Spleen (tissue), 11 donors: ENCODE measurements around the gene SH2D5. TPM values are rescaled to one million over a fixed set of nuclear protein-coding genes. Genes with fewer than 3 reads are reported as not detected.

ENCODE experiments used
- DNase-seq: peaks from one replicate; pipeline ENCODE4 v3.0.0-alpha.2; 2020
- H3K27ac ChIP-seq, 8 donors: fragments of 200-600 bp; sonication (generic) in 7 of 8; 1 replicate in 4 of 8; 2 replicates in 4 of 8; pipeline versions ENCODE4 v1.5.0 to v1.8.0; 2016 to 2021; ENCODE audit warnings: inconsistent platforms in 4 of 8, mild to moderate bottlenecking in 4 of 8, moderate library complexity in 1 of 8
- H3K27me3 ChIP-seq, 7 donors: fragments of 200-600 bp; sonication (generic) in 6 of 7; replicated peaks in 1 of 7; 1 replicate in 4 of 7; 2 replicates in 3 of 7; pipeline versions ENCODE4 v1.5.0 to v1.8.0; 2016 to 2021; ENCODE audit warnings: inconsistent platforms in 3 of 7, mild to moderate bottlenecking in 1 of 7
- H3K36me3 ChIP-seq, 6 donors: fragments of 200-600 bp; sonication (generic) in 5 of 6; 1 replicate in 4 of 6; 2 replicates in 2 of 6; pipeline versions ENCODE4 v1.5.0 to v1.8.0; 2016 to 2021; ENCODE audit warnings: inconsistent platforms in 2 of 6
- H3K4me1 ChIP-seq, 6 donors: fragments of 200-600 bp; sonication (generic) in 5 of 6; 1 replicate in 3 of 6; 2 replicates in 3 of 6; pipeline versions ENCODE4 v1.5.0 to v1.8.0; 2016 to 2021; ENCODE audit warnings: inconsistent platforms in 3 of 6
- H3K4me3 ChIP-seq, 8 donors: fragments of 200-600 bp; sonication (generic) in 7 of 8; 1 replicate in 4 of 8; 2 replicates in 4 of 8; pipeline versions ENCODE4 v1.5.0 to v1.8.0; 2016 to 2021; ENCODE audit warnings: inconsistent platforms in 4 of 8, mild to moderate bottlenecking in 4 of 8, moderate library complexity in 2 of 8
- H3K9me3 ChIP-seq, 8 donors: fragments of 200-600 bp; sonication (generic) in 7 of 8; 1 replicate in 4 of 8; 2 replicates in 4 of 8; pipeline versions ENCODE4 v1.5.0 to v1.8.0; 2016 to 2021; ENCODE audit warnings: inconsistent platforms in 4 of 8
- POLR2A ChIP-seq, 3 donors: fragments of 450-650 bp; IDR thresholded peaks; one replicate each; pipeline ENCODE4 v1.5.1; 2017; ENCODE audit warnings: antibody characterized with exemption in 3 of 3, mild to moderate bottlenecking in 1 of 3
- POLR2AphosphoS5 ChIP-seq, 3 donors: sonication (generic); formaldehyde crosslinking; IDR thresholded peaks; one replicate each; pipeline ENCODE4 v1.5.1; 2017; ENCODE audit warnings: antibody characterized with exemption in 3 of 3
- WGBS, 5 donors: extraction: QIAGEN DNeasy Blood & Tissue Kit in 3 of 5; methylation state at CpG; one replicate each; pipeline versions ENCODE4 v1.1.5 to v1.1.7; 2013 to 2018; 5-methylcytosine and 5-hydroxymethylcytosine counted together
- intact Hi-C: fragments of 100-400 bp; cut with DNase I; formaldehyde crosslinking; loops from one replicate; pipeline ENCODE4 v1.15.0; 2023; ENCODE audit warnings: low total_unique reads
- polyA plus RNA-seq, 3 donors: library from polyadenylated mRNA; stranded (reverse); fragments of 200-250 nt; gene quantifications; one replicate each; pipeline ENCODE4 v1.2.1, GENCODE V29; 2013
- total RNA-seq, 7 donors: library from RNA; depleted of rRNA in 3 of 7; stranded (reverse); fragments of >200 nt in 3 of 7; fragmentation: NEBNext Ultra II Directional in 4 of 7; extraction: Animal tissue kit (Norgen Biotek cat#: 25700) in 4 of 7; gene quantifications; one replicate each; pipeline versions ENCODE4 v1.1.0 to v1.2.1, GENCODE V29; 2016 to 2021
- TF ChIP-seq, protein P1 (sequence below), 11 experiments: fragments of 200-600 bp in 7 of 11; fragments of 450-650 bp in 4 of 11; sonication (generic) in 4 of 11; IDR thresholded peaks in 8 of 11; conservative IDR thresholded peaks in 3 of 11; 1 replicate in 7 of 11; 2 replicates in 4 of 11; pipeline versions ENCODE4 v1.4.0 to v1.8.0; 2016 to 2021; ENCODE audit warnings: antibody characterized with exemption in 11 of 11, inconsistent platforms in 4 of 11, mild to moderate bottlenecking in 1 of 11
- donor health status: healthy with polysubstance abuse.
- donor health status: DM: no; HTN: no; CAD: no; lungs with moderate emphysema.
- donor health status: DM: no; HTN: no; CAD: no.
- donor health status: Bipolar disorder and iron deficiency.
- donor health status: healthy.
- donor health status: DM: no; HTN: no; CAD: no.
- donor health status: DM: yes; HTN: yes; CAD: no.

Gene SH2D5
- total and polyA plus RNA-seq, 10 donors, result 0.02 to 0.22 (median 0.05) TPM; not detected in 5

DNA sequence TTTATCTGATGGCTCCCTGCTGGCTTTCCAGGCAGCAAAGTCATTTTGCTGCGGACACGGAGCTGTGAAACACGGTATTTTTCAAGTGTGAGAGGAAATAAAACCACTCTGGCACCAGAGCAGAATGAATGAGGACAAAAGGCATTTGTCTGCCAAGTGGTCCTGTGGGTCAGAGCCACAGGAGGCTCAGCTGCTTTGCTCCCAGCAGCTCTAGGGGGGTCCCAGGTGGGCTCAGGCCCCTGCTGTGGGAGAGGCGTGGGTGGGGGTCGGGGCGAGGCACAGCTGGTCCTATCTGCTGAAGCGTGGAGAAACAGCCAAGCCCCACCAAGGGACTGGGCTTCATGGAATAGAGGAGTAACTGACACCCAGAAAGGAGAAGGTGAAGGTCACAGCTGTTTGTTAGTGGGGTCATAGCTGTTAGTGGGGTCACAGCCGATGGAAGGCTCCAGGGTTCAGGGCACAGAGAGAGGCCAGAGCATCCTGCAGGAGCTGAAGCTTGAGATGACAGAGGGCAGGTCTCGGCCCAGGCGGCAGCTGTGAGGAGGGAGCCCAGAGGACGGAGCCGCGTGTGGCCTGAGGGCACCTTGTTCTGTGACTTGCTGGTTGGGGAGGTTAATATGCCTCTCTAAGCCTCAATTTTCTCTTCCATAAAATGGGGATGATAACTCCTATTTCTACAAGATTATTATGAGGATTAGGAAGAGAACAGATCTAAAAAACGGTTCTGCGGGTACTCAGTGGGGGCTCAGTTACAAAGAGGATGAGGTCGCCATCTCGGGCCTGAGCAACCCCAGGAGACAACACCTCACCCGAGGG is 21.8 kb downstream of the SH2D5 start:
- no peak for DNase-seq
- H3K27ac ChIP-seq, result no peak overlapping the region
- intact Hi-C loops, result no loop called here
- H3K4me3 ChIP-seq, result no peak overlapping the region
- peaks cover 0 to 4% (median 0%) of the 10 kb centered on the region in 6 donors for H3K4me1 ChIP-seq
- 61 to 73% (median 71%) methylated on average over 18 of the region's 18 CpGs for WGBS, 5 donors
- TF ChIP-seq POLR2A (IDR thresholded peaks at IDR 0.05) (no peak), POLR2AphosphoS5 (IDR thresholded peaks at IDR 0.05) (no peak)
- TF ChIP-seq, protein P1, sequence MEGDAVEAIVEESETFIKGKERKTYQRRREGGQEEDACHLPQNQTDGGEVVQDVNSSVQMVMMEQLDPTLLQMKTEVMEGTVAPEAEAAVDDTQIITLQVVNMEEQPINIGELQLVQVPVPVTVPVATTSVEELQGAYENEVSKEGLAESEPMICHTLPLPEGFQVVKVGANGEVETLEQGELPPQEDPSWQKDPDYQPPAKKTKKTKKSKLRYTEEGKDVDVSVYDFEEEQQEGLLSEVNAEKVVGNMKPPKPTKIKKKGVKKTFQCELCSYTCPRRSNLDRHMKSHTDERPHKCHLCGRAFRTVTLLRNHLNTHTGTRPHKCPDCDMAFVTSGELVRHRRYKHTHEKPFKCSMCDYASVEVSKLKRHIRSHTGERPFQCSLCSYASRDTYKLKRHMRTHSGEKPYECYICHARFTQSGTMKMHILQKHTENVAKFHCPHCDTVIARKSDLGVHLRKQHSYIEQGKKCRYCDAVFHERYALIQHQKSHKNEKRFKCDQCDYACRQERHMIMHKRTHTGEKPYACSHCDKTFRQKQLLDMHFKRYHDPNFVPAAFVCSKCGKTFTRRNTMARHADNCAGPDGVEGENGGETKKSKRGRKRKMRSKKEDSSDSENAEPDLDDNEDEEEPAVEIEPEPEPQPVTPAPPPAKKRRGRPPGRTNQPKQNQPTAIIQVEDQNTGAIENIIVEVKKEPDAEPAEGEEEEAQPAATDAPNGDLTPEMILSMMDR (IDR thresholded peaks at IDR 0.05 in 8 of 11, conservative IDR thresholded peaks at IDR 0.05 in 3 of 11), result no peak
- H3K36me3 ChIP-seq, result no peaks in the 10 kb centered on the region
- H3K27me3 ChIP-seq, result peaks cover 0 to 12% (median under 1%) of the 10 kb centered on the region in 7 donors
- H3K9me3 ChIP-seq, result no peaks in the 10 kb centered on the region

GRCh38 chr1:20709868-20710267 is 22.6 kb downstream of the SH2D5 start:
- Histone ChIP-seq H3K27ac (no peak overlapping the region), H3K4me1 (peaks cover 0 to 4% (median 0%) of the 10 kb centered on the region in 6 donors), H3K27me3 (peaks cover 0 to 4% (median 0%) of the 10 kb centered on the region in 7 donors), H3K4me3 (no peak overlapping the region), H3K9me3 (no peaks in the 10 kb centered on the region), H3K36me3 (no peaks in the 10 kb centered on the region)
- DNase-seq, result no peak
- 80 to 99% (median 94%) methylated on average over 2 to 3 of the region's 3 CpGs for WGBS, 5 donors
- intact Hi-C loops, result no loop called here
- no peak for TF ChIP-seq POLR2A (IDR thresholded peaks at IDR 0.05)
- no peak for TF ChIP-seq POLR2AphosphoS5 (IDR thresholded peaks at IDR 0.05)
- TF ChIP-seq, protein P1 (IDR thresholded peaks at IDR 0.05 in 8 of 11, conservative IDR thresholded peaks at IDR 0.05 in 3 of 11), result no peak

DNA sequence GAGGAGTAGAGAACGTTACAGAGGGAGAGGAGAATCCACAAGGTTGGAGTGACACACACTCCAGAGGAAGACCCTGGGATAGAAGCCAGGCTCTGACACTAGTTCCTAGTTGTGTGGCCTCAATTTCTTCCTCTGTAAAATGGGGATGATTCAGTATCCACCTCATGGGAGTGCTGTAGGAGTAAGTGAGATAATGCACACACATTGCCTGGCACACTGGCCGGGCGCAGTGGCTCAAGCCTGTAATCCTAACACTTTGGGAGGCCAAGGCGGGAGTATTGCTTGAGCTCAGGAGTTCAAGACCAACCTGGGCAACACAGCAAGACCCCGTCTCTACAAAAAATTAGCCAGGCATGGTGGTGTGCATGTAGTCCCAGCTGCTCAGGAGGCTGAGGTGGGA is 23.6 kb downstream of the SH2D5 start:
- Histone ChIP-seq H3K36me3 (no peaks in the 10 kb centered on the region), H3K4me3 (no peak overlapping the region), H3K27ac (no peak overlapping the region), H3K9me3 (no peaks in the 10 kb centered on the region), H3K27me3 (no peaks in the 10 kb centered on the region), H3K4me1 (peaks cover 0 to 4% (median 0%) of the 10 kb centered on the region in 6 donors)
- DNase-seq, result no peak
- 81 to 88% (median 82%) methylated on average over 5 of the region's 5 CpGs for WGBS, 5 donors
- intact Hi-C loops, result no loop called here
- TF ChIP-seq, protein P1 (IDR thresholded peaks at IDR 0.05 in 8 of 11, conservative IDR thresholded peaks at IDR 0.05 in 3 of 11), result no peak
- no peak for TF ChIP-seq POLR2AphosphoS5 (IDR thresholded peaks at IDR 0.05)
- no peak for TF ChIP-seq POLR2A (IDR thresholded peaks at IDR 0.05)

DNA sequence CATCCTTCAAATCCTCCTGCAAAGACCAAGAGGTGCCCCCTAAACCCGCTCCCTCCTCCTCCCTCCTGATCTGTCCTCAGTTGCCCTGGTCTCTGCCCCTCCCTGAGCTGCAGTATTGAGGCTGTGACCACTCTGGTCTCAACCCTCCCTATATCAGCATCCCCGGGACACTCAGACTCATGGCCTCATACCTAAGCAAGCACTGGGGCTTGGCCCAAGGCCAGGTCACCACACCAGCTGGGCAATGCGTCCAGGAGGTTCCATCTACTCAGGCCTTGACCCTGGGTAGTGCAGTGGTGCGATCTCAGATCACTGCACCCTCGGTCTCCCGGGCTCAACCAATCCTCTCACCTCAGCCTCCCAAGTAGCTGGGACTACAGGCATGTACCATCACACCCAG is 24.4 kb downstream of the SH2D5 start:
- Histone ChIP-seq H3K36me3 (no peaks in the 10 kb centered on the region), H3K4me1 (peaks cover 0 to 4% (median 0%) of the 10 kb centered on the region in 6 donors), H3K27me3 (no peaks in the 10 kb centered on the region), H3K9me3 (no peaks in the 10 kb centered on the region), H3K4me3 (no peak overlapping the region), H3K27ac (no peak overlapping the region)
- WGBS, 5 donors, result 67 to 87% (median 80%) methylated on average over 4 to 6 of the region's 6 CpGs
- intact Hi-C loops, result no loop called here
- TF ChIP-seq POLR2AphosphoS5 (IDR thresholded peaks at IDR 0.05) (no peak), POLR2A (IDR thresholded peaks at IDR 0.05) (no peak)
- TF ChIP-seq, protein P1 (IDR thresholded peaks at IDR 0.05 in 8 of 11, conservative IDR thresholded peaks at IDR 0.05 in 3 of 11), result no peak
- DNase-seq, result no peak
